ENCODE data around the gene PAK4.
A peak's percentile ranks its signal among the peaks of the same experiment; 100 is the strongest.

Gene PAK4

GRCh38 chr19:39181500-39182173, 56.1 kb downstream of the PAK4 start:
- DNase-seq, result no peak

GRCh38 chr19:39182174-39182505, 56.6 kb downstream of the PAK4 start:
- DNase-seq, result no peak

- DNase-seq, result peak; percentile 7
Measured at GRCh38 chr19:39183104-39183503, 57.5 kb downstream of the PAK4 start.

- no peak for DNase-seq
Measured at GRCh38 chr19:39186391-39186790, 60.8 kb downstream of the PAK4 start.

GRCh38 chr19:39187552-39187943, 62.0 kb downstream of the PAK4 start:
- DNase-seq, result no peak

GRCh38 chr19:39188960-39189359, 63.4 kb downstream of the PAK4 start:
- no peak for DNase-seq

GRCh38 chr19:39190768-39191167, 65.2 kb downstream of the PAK4 start:
- DNase-seq, result no peak

- DNase-seq, result no peak
Measured at GRCh38 chr19:39192846-39193245, 67.3 kb downstream of the PAK4 start.

GRCh38 chr19:39193803-39194202, 68.2 kb downstream of the PAK4 start:
- DNase-seq, result no peak

- no peak for DNase-seq
Measured at GRCh38 chr19:39194832-39195542, 69.4 kb downstream of the PAK4 start.

GRCh38 chr19:39195755-39196154, 70.2 kb downstream of the PAK4 start:
- no peak for DNase-seq

- no peak for DNase-seq
Measured at GRCh38 chr19:39196320-39196719, 70.7 kb downstream of the PAK4 start.

GRCh38 chr19:39196860-39197562, 71.4 kb downstream of the PAK4 start, which contains the start of gene NCCRP1:
TSS of gene NCCRP1 (plus strand) at chr19:39196964. CDS start at chr19:39196983, 19 bp downstream.
- no peak for DNase-seq

- no peak for DNase-seq
Measured at GRCh38 chr19:39197808-39198207, 72.2 kb downstream of the PAK4 start.

GRCh38 chr19:39199025-39199424, 73.4 kb downstream of the PAK4 start:
- DNase-seq, result no peak

- no peak for DNase-seq
Measured at GRCh38 chr19:39200066-39200802, 74.6 kb downstream of the PAK4 start.

- DNase-seq, result no peak
Measured at GRCh38 chr19:39200803-39201115, 75.2 kb downstream of the PAK4 start.

- DNase-seq, result no peak
Measured at GRCh38 chr19:39202998-39203355, 77.4 kb downstream of the PAK4 start.

- no peak for DNase-seq
Measured at GRCh38 chr19:39203372-39204341, 78.1 kb downstream of the PAK4 start, which contains the start of gene SYCN. TSS of gene SYCN (minus strand) at chr19:39204263. CDS start at chr19:39204254, 9 bp downstream.

- no peak for DNase-seq
Measured at GRCh38 chr19:39205449-39205764, 79.8 kb downstream of the PAK4 start.

- DNase-seq, result no peak
Measured at GRCh38 chr19:39206122-39206521, 80.5 kb downstream of the PAK4 start.

- DNase-seq, result no peak
Measured at GRCh38 chr19:39207293-39207836, 81.8 kb downstream of the PAK4 start.

Measured in fibroblast of skin of scalp (primary cell).